ENCODE results near the gene FGGY.
A peak's percentile ranks its signal among the peaks of the same experiment; 100 is the strongest.

Gene FGGY

DNA sequence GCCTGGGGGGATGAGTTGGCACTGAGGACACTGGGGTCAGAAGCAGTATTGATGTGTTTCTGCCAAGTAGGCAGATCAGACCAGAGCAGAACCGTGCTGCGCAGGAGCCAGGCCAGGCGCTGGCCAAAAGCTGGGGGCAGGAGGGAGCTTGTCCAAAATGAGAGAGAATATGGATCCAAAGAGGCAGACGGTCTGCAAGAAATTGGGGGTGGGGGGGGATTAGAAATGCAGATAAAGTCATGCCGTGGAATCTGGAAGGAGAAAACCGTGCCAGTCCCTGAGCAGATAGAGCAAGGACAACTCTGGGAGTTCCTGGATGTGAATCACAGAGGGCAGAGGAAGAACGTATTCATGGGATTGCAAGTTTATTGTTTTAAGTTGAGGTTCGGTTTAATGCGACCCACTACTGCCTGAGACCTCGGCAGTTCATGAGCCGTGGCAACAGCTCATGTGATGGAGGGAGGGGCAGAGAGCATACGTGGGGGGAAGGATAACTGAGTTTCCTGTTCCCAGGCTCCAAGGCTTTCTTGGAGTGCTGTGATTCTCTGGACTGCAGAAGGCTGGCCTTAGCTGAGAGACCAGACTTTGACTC is 224.0 kb downstream of the FGGY start:
- in situ Hi-C loops (cut with HindIII; ENCODE audit: low sequenced_read_pairs): no loop called here
- TF ChIP-seq CTCF (IDR thresholded peaks at IDR 0.05; ENCODE audit: low read depth, low read length): no peak
- DNase-seq (ENCODE audit: low read depth, low spot score): peak; percentile 86
- H3K4me3 ChIP-seq (ENCODE audit: low read depth, low read length): no peak overlapping the region

DNA sequence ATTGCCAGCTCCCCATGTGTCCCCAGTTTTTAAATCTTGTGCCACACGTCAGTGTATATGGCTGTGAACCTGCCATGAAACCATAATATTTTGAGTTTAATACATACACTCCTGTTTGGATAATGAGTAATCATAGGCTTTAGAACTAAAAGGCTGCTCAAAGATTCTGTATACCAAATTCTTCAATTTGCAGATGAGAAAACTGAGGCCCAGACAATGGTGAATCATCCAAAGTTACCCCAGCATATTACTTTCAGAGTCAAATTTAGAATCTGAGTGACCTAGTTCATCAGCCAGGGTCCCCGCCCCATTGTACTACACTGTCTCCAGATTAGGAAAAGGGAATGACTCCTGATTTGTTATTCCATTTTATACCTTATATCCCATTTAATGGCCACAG is 224.6 kb downstream of the FGGY start:
- DNase-seq (ENCODE audit: low read depth, low spot score): no peak
- in situ Hi-C loops (cut with HindIII; ENCODE audit: low sequenced_read_pairs): no loop called here
- no peak for TF ChIP-seq CTCF (IDR thresholded peaks at IDR 0.05; ENCODE audit: low read depth, low read length)
- H3K4me3 ChIP-seq (ENCODE audit: low read depth, low read length): no peak overlapping the region

DNA sequence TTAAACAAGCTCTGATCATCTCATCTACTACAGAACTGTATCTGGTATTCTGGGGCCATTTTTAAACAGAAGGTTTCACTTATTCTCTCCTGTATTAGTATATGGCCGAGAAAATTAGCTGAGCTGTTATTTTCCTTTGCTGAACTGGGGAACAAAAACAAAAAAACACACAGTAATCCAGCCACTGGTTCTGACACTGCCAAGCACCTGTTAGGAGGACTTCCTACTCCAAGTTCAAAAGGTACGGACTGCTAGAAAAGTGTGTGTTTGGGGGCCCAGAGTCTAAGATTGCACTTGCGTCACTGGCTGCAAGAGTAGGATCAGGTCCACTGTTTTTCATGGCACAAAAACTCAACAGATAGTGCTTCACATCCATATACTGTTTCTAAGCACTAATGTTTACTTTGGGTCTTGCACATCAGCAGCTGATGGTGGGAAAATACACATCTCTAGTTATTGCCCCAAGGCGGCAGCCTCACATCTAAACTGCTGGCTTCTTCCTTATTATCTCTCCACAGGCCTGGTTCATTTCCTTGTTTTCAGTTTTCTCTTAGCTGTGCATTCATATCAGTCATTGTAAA is 226.1 kb downstream of the FGGY start:
- in situ Hi-C loops (cut with HindIII; ENCODE audit: low sequenced_read_pairs): no loop called here

DNA sequence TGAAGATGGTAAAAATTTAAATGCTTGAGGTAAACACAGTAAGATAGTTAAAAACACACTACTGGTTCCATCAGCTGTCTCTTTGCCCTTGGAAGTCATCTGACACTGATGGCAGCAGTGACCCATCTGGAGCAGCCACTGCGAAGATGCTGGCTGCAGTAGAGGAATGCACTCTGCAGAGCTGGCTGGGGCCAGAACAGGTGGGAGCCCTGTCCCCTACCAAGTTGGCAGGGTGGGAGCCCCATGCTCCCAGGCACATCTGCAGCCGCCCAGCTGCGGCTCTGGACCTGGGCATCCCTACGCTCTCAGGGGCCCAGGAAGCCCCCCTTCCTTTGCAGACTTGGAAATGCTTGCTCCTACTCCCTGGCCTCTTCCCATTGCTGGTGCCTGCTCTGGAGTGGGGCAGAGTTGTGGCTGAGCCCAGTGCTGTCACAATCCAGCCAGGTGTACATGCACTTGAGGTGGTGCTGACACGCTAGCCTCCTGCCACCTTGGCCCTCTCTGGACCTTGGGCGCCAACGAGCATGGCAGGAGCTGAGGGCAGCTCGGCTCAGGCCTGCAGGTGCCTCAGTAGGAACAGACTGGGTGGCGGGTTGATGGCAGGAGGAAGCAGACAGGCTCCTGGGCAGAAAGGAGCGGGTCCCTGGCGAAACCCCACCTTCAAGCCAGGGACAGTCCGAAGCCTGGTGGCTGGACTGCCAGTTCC is 227.0 kb downstream of the FGGY start:
- in situ Hi-C loops (cut with HindIII; ENCODE audit: low sequenced_read_pairs): no loop called here
- no peak for DNase-seq (ENCODE audit: low read depth, low spot score)
- no peak for TF ChIP-seq CTCF (IDR thresholded peaks at IDR 0.05; ENCODE audit: low read depth, low read length)
- no peak overlapping the region for H3K4me3 ChIP-seq (ENCODE audit: low read depth, low read length)

More for the DNA sequence above, 226.1 kb downstream of the FGGY start:
- peak; percentile 20 for DNase-seq (ENCODE audit: low read depth, low spot score)
- TF ChIP-seq CTCF (IDR thresholded peaks at IDR 0.05; ENCODE audit: low read depth, low read length): no peak
- no peak overlapping the region for H3K4me3 ChIP-seq (ENCODE audit: low read depth, low read length)

DNA sequence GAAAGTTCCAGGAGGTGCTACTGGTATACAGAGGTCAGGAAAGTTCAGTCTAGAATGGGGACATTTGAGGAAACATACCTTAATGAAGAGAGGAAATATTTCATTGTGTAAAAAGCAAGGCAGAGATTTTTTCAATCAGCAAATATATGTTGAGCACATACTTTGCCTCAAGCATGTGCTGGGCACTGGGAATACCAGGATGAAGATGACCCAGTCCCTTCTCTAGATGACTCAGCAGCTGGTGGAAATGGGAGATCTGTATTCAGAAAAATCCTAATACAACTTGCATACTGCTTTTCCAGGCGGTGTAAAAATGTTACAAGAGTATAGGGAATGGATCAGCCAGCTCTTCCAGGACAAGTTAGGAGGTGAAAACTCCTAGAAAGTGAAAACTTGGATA is 229.3 kb downstream of the FGGY start:
- DNase-seq (ENCODE audit: low read depth, low spot score): no peak
- no peak for TF ChIP-seq CTCF (IDR thresholded peaks at IDR 0.05; ENCODE audit: low read depth, low read length)
- in situ Hi-C loops (cut with HindIII; ENCODE audit: low sequenced_read_pairs): no loop called here
- no peak overlapping the region for H3K4me3 ChIP-seq (ENCODE audit: low read depth, low read length)

- DNase-seq (ENCODE audit: low read depth, low spot score): no peak
- in situ Hi-C loops (cut with HindIII; ENCODE audit: low sequenced_read_pairs): no loop called here
- TF ChIP-seq CTCF (IDR thresholded peaks at IDR 0.05; ENCODE audit: low read depth, low read length): no peak
- H3K4me3 ChIP-seq (ENCODE audit: low read depth, low read length): no peak overlapping the region
These were observed 231.6 kb downstream of the FGGY start for GRCh38 chr1:59528471-59528870.
